HL-60/S4 (cell line): Measurements from ENCODE around the gene COPE.

ENCODE experiments used
- in situ Hi-C: fragments of 300-500 bp; cut with MboI; formaldehyde crosslinking; loops from 2 replicates; pipeline ENCODE4 v1.14.3; 2022; ENCODE audit warnings: low sequenced_read_pairs

Gene COPE

GRCh38 chr19:18854982-18855381 is 64.2 kb downstream of the COPE start:
- in situ Hi-C loops, result loop anchor here (10.0 kb wide), 1 partner anchor 400 kb away; no protein-coding TSS in a partner anchor

GRCh38 chr19:18853755-18854427 is 65.3 kb downstream of the COPE start:
- in situ Hi-C loops, result loop anchor here (10.0 kb wide), 1 partner anchor 399 kb away; no protein-coding TSS in a partner anchor

GRCh38 chr19:18852648-18853047 is 66.5 kb downstream of the COPE start:
- in situ Hi-C loops, result loop anchor here (10.0 kb wide), 1 partner anchor 398 kb away; no protein-coding TSS in a partner anchor

GRCh38 chr19:18851673-18852325 is 67.4 kb downstream of the COPE start:
- in situ Hi-C loops, result loop anchor here (10.0 kb wide), 1 partner anchor 397 kb away; no protein-coding TSS in a partner anchor

GRCh38 chr19:18850471-18851375 is 68.5 kb downstream of the COPE start:
- in situ Hi-C loops, result loop anchor here (10.0 kb wide), 1 partner anchor 396 kb away; no protein-coding TSS in a partner anchor

GRCh38 chr19:18849838-18850400 is 69.3 kb downstream of the COPE start:
- in situ Hi-C loops, result loop anchor here (10.0 kb wide), 1 partner anchor 395 kb away; no protein-coding TSS in a partner anchor
